CD4-positive, alpha-beta T cell (primary cell): ENCODE results near the gene STIM1. TPM values are rescaled to one million over a fixed set of nuclear protein-coding genes. Genes with fewer than 3 reads are reported as not detected.

Source experiments
- ATAC-seq: fragments of 200-7000 bp; cut with Tn5 transposase; one replicate; pipeline ENCODE4 v1.10.0; 2022; ENCODE audit warnings: mild to moderate bottlenecking; ENCODE audit not compliant: poor library complexity
- CTCF ChIA-PET: fragments of 350-600 bp; sonication (Branson Sonifier 250); formaldehyde crosslinking; loops from one replicate; lab custom pipeline; 2021; ENCODE audit warnings: antibody characterized with exemption, inconsistent platforms; lab: Charles Lee
- POLR2A ChIA-PET: fragments of 350-600 bp; sonication (Branson Sonifier 250); formaldehyde crosslinking; loops from one replicate; lab custom pipeline; 2021; ENCODE audit warnings: antibody characterized with exemption, inconsistent platforms; lab: Charles Lee
- DNase-seq, 14 experiments: peaks; one replicate each; pipeline ENCODE4 v3.0.0-alpha.2; 2013 to 2020; ENCODE audit warnings: mixed read lengths in 2 of 14
- H3K27ac ChIP-seq, 2 donors: one replicate each; pipeline versions ENCODE4 v1.5.1 to v1.7.0; 2013; ENCODE audit warnings: low read length in 2 of 2, low read depth in 1 of 2, mild to moderate bottlenecking in 1 of 2
- H3K27me3 ChIP-seq, 2 experiments: 1 replicate in 1 of 2; 2 replicates in 1 of 2; pipeline versions ENCODE4 v1.6.1 to v1.7.0; 2013; ENCODE audit warnings: low read length in 2 of 2, control low read depth in 1 of 2, mild to moderate bottlenecking in 1 of 2, moderate library complexity in 1 of 2; ENCODE audit not compliant: insufficient read depth in 2 of 2, control insufficient read depth in 1 of 2
- H3K36me3 ChIP-seq: one replicate; pipeline ENCODE4 v1.6.1; 2013; ENCODE audit warnings: low read length, control low read depth; ENCODE audit not compliant: insufficient read depth
- H3K4me1 ChIP-seq: one replicate; pipeline ENCODE4 v1.6.1; 2013; ENCODE audit warnings: low read length, control low read depth; ENCODE audit not compliant: insufficient read depth
- H3K4me3 ChIP-seq: one replicate; pipeline ENCODE4 v1.5.1; 2013; ENCODE audit warnings: mild to moderate bottlenecking, low read length, moderate library complexity
- H3K9me3 ChIP-seq, 2 experiments: 1 replicate in 1 of 2; 2 replicates in 1 of 2; pipeline versions ENCODE4 v1.6.1 to v1.7.0; 2013; ENCODE audit warnings: low read length in 2 of 2, mild to moderate bottlenecking in 2 of 2, control low read depth in 1 of 2, moderate library complexity in 1 of 2; ENCODE audit not compliant: control insufficient read depth in 1 of 2, insufficient read depth in 1 of 2
- H3K27ac Mint-ChIP-seq: one replicate; pipeline ENCODE4 v1.8.0; 2020; ENCODE audit warnings: mixed read lengths
- H3K27me3 Mint-ChIP-seq: one replicate; pipeline ENCODE4 v1.8.0; 2021; ENCODE audit warnings: mixed read lengths
- H3K36me3 Mint-ChIP-seq: one replicate; pipeline ENCODE4 v1.8.0; 2021; ENCODE audit warnings: low read depth, mixed read lengths
- H3K4me1 Mint-ChIP-seq: one replicate; pipeline ENCODE4 v1.8.0; 2021; ENCODE audit warnings: low read depth, mixed read lengths
- H3K4me3 Mint-ChIP-seq: one replicate; pipeline ENCODE4 v1.8.0; 2020; ENCODE audit warnings: mild to moderate bottlenecking, mixed read lengths
- H3K9me3 Mint-ChIP-seq: one replicate; pipeline ENCODE4 v1.8.0; 2020; ENCODE audit warnings: mixed read lengths
- intact Hi-C, 2 experiments: fragments of 100-400 bp; cut with DNase I in 1 of 2; cut with micrococcal nuclease in 1 of 2; formaldehyde crosslinking; loops; one replicate each; pipeline versions ENCODE4 v1.15.1 to v1.9.0; 2023 to 2025; cut with DNase I, micrococcal nuclease
- total RNA-seq, 174 experiments: library from RNA in 2 of 174; stranded (reverse) in 2 of 174; gene quantifications; one replicate each; pipeline ENCODE4 v1.2.3 and lab custom pipeline; 2021 to 2026
- TF ChIP-seq, protein P1 (sequence below): fragments of 200-600 bp; IDR thresholded peaks from one replicate; pipeline ENCODE4 v1.8.0; 2022; ENCODE audit warnings: antibody characterized with exemption, mild to moderate bottlenecking

The STIM1 gene
- total RNA-seq, 2 experiments from 2014 or later = 89.0 to 94.9 TPM

GRCh38 chr11:3817181-3817800, 38.2 kb upstream of the STIM1 start:
- ChIA-PET CTCF (no interaction called here), POLR2A (interaction anchor here (1.0 to 1.5 kb wide), 2 partner anchors 17 to 38 kb away, joined by 3 to 5 read pairs; partner anchors contain the start of gene STIM1)
- no peaks in the 10 kb centered on the region for H3K27me3 ChIP-seq
- H3K4me1 ChIP-seq = peaks cover 4% of the 10 kb centered on the region
- no peak overlapping the region for H3K4me3 ChIP-seq
- intact Hi-C loops = no loop called here
- Mint-ChIP-seq H3K27ac (no peak overlapping the region), H3K9me3 (no peaks in the 10 kb centered on the region), H3K4me3 (no peak overlapping the region), H3K27me3 (no peaks in the 10 kb centered on the region), H3K36me3 (no peaks in the 10 kb centered on the region), H3K4me1 (no peaks in the 10 kb centered on the region)
- H3K27ac ChIP-seq = no peak overlapping the region
- DNase-seq (no peak), ATAC-seq (no peak)
- no peaks in the 10 kb centered on the region for H3K36me3 ChIP-seq
- TF ChIP-seq, protein P1, sequence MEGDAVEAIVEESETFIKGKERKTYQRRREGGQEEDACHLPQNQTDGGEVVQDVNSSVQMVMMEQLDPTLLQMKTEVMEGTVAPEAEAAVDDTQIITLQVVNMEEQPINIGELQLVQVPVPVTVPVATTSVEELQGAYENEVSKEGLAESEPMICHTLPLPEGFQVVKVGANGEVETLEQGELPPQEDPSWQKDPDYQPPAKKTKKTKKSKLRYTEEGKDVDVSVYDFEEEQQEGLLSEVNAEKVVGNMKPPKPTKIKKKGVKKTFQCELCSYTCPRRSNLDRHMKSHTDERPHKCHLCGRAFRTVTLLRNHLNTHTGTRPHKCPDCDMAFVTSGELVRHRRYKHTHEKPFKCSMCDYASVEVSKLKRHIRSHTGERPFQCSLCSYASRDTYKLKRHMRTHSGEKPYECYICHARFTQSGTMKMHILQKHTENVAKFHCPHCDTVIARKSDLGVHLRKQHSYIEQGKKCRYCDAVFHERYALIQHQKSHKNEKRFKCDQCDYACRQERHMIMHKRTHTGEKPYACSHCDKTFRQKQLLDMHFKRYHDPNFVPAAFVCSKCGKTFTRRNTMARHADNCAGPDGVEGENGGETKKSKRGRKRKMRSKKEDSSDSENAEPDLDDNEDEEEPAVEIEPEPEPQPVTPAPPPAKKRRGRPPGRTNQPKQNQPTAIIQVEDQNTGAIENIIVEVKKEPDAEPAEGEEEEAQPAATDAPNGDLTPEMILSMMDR = no peak
- no peaks in the 10 kb centered on the region for H3K9me3 ChIP-seq

DNA sequence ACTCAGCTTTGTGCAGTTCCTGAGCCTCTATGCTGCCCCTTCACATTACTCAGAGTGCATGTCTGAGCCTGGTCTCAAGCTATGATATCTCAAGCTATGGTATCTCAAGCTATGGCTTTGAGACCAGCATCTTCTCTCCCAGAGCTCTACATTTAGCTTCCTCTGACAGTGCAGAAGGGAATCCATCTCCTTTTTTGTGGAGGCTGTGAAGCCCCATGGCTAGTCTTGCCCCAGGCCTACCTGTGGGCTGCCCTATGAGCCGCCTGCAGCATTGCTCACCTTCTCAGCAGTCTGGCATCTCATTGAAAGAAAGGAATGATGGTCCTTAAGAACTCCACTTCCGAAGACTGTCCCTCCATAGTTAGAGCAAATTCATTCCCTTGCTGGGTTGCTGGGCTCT, 34.5 kb upstream of the STIM1 start:
- Histone ChIP-seq H3K27ac (no peak overlapping the region), H3K4me1 (peaks cover 24% of the 10 kb centered on the region), H3K4me3 (no peak overlapping the region), H3K36me3 (peaks cover 7% of the 10 kb centered on the region), H3K9me3 (no peaks in the 10 kb centered on the region), H3K27me3 (no peaks in the 10 kb centered on the region)
- no peaks in the 10 kb centered on the region for H3K9me3 Mint-ChIP-seq
- no peak overlapping the region for H3K27ac Mint-ChIP-seq
- TF ChIP-seq, protein P1 = no peak
- DNase-seq (no peak), ATAC-seq (no peak)
- intact Hi-C loops = no loop called here
- CTCF ChIA-PET = interaction anchor here (1.5 to 2.5 kb wide), 2 partner anchors 13 to 23 kb away, joined by 4 to 11 read pairs; partner anchors contain the start of gene PGAP2
- no peak overlapping the region for H3K4me3 Mint-ChIP-seq
- H3K36me3 Mint-ChIP-seq = peaks cover 15% of the 10 kb centered on the region
- no peaks in the 10 kb centered on the region for H3K27me3 Mint-ChIP-seq
- POLR2A ChIA-PET = interaction anchor here (0.7 to 2.4 kb wide), 3 partner anchors 16 to 34 kb away, joined by 3 to 8 read pairs (median 8); partner anchors contain the start of gene STIM1
- peaks cover 20% of the 10 kb centered on the region for H3K4me1 Mint-ChIP-seq

DNA sequence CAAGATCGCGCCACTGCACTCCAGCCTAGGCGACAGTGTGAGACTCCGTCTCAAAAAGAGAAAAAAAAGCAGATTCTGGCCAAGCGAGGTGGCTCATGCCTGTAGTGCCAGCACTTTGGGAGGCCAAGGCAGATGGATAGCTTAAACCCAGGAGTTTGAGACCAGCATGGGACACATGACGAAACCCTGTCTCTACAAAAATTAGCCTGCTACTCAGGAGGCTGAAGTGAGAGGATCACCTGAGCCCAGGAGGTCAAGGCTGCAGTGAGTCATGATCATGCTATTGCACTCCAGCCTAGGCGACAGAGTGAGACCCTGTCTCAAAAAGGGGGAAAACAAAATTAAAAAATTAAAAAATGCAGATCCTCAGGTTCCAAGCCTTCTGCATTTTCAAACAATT, 33.2 kb upstream of the STIM1 start:
- no peaks in the 10 kb centered on the region for H3K27me3 Mint-ChIP-seq
- Histone ChIP-seq H3K36me3 (peaks cover 20% of the 10 kb centered on the region), H3K9me3 (no peaks in the 10 kb centered on the region), H3K4me3 (no peak overlapping the region), H3K27me3 (no peaks in the 10 kb centered on the region), H3K4me1 (peaks cover 24% of the 10 kb centered on the region), H3K27ac (no peak overlapping the region)
- TF ChIP-seq, protein P1 = no peak
- ChIA-PET POLR2A (interaction anchor here (1.8 to 2.4 kb wide), 3 partner anchors 15 to 32 kb away, joined by 8 to 16 read pairs (median 8); partner anchors contain the start of gene RHOG), CTCF (interaction anchor here (2.0 kb wide), 1 partner anchor 32 kb away, joined by 9 read pairs; the partner anchor contains the start of gene STIM1)
- no peaks in the 10 kb centered on the region for H3K9me3 Mint-ChIP-seq
- H3K27ac Mint-ChIP-seq = no peak overlapping the region
- peaks cover 28% of the 10 kb centered on the region for H3K36me3 Mint-ChIP-seq
- H3K4me1 Mint-ChIP-seq = peaks cover 33% of the 10 kb centered on the region
- intact Hi-C loops = no loop called here
- no peak overlapping the region for H3K4me3 Mint-ChIP-seq
- ATAC-seq (no peak), DNase-seq (no peak)
